GM12878 (cell line): ENCODE results near the gene PGA4.
"Not testable (repeated sequence)": the region's sequence is repeated elsewhere in the genome, so short reads cannot be mapped to it uniquely, and the experiment has no call there.

Experiments
- ATF3 ChIP-seq: IDR thresholded peaks from 2 replicates; pipeline ENCODE4 v1.6.1; 2011; ENCODE audit warnings: low read depth, mild to moderate bottlenecking, low read length, moderate library complexity, borderline replicate concordance; ENCODE audit errors: extremely low read depth
- CTCF ChIP-seq, 3 experiments: IDR thresholded peaks in 2 of 3; conservative IDR thresholded peaks in 1 of 3; 2 replicates each; pipeline ENCODE4 v1.5.1; 2011; ENCODE audit warnings: low read depth in 3 of 3, low read length in 3 of 3, mild to moderate bottlenecking in 3 of 3, control low read depth in 2 of 3, moderate library complexity in 2 of 3, inconsistent platforms in 1 of 3, mixed read lengths in 1 of 3; ENCODE audit not compliant: control insufficient read depth in 2 of 3, insufficient read depth in 1 of 3; ENCODE audit errors: extremely low read depth in 1 of 3
- IKZF1 ChIP-seq: fragments of 450-650 bp; conservative IDR thresholded peaks from 2 replicates; pipeline ENCODE4 v1.6.1; 2017; ENCODE audit warnings: antibody characterized with exemption, mild to moderate bottlenecking
- MEF2A ChIP-seq: IDR thresholded peaks from 2 replicates; pipeline ENCODE4 v1.6.1; 2011; ENCODE audit warnings: low read depth, mild to moderate bottlenecking, low read length, moderate library complexity; ENCODE audit not compliant: insufficient read depth
- MTA3 ChIP-seq: IDR thresholded peaks from 2 replicates; pipeline ENCODE4 v1.6.1; 2012; ENCODE audit warnings: low read length, inconsistent platforms, borderline replicate concordance
- MXI1 ChIP-seq: fragments of 150-350 bp; IDR thresholded peaks from 2 replicates; pipeline ENCODE4 v1.6.1; 2011; ENCODE audit warnings: low read depth, mild to moderate bottlenecking, inconsistent platforms, low read length, improper control_type of control experiment
- POLR2A ChIP-seq: IDR thresholded peaks from 2 replicates; pipeline ENCODE4 v1.6.1; 2011; ENCODE audit warnings: low read depth, mild to moderate bottlenecking, low read length
- RCOR1 ChIP-seq: conservative IDR thresholded peaks from 2 replicates; pipeline ENCODE4 v1.6.1; 2012; ENCODE audit warnings: low read depth, low read length, improper control_type of control experiment
- TARDBP ChIP-seq: IDR thresholded peaks from 2 replicates; pipeline ENCODE4 v1.6.1; 2016; ENCODE audit warnings: borderline replicate concordance
- ZNF217 ChIP-seq: fragments of 450-650 bp; IDR thresholded peaks from 2 replicates; pipeline ENCODE4 v1.6.1; 2017; ENCODE audit warnings: antibody characterized with exemption, mild to moderate bottlenecking
- TF ChIP-seq, protein P1 (sequence below): IDR thresholded peaks from 2 replicates; pipeline ENCODE4 v1.6.1; 2012; ENCODE audit warnings: low read depth, low read length, improper control_type of control experiment

GRCh38 chr11:61245284-61245964 is 23.3 kb downstream of the PGA4 start:
- TF ChIP-seq MEF2A; POLR2A; CTCF (IDR thresholded peaks at IDR 0.05 in 2 of 3, conservative IDR thresholded peaks at IDR 0.05 in 1 of 3; ENCODE audit: control insufficient read depth in 2 of 3, extremely low read depth in 1 of 3, insufficient read depth in 1 of 3, low read depth in 3 of 3, low read length in 3 of 3); TARDBP; MXI1; ATF3; MTA3; IKZF1; RCOR1; ZNF217: not testable (repeated sequence)
- TF ChIP-seq, protein P1, sequence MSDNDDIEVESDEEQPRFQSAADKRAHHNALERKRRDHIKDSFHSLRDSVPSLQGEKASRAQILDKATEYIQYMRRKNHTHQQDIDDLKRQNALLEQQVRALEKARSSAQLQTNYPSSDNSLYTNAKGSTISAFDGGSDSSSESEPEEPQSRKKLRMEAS, result not testable (repeated sequence)
